Lung (tissue), 12 donors: ENCODE results near the gene PPP3R1. TPM values are rescaled to one million over a fixed set of nuclear protein-coding genes. Genes with fewer than 3 reads are reported as not detected.
A peak's percentile ranks its signal among the peaks of the same experiment; 100 is the strongest.

Experiments
- ATAC-seq: fragments of 200-7000 bp; cut with Tn5 transposase; one replicate; pipeline ENCODE4 v1.9.1; 2020; ENCODE audit warnings: moderate number of reproducible peaks; ENCODE audit not compliant: insufficient read depth, low FRiP score
- DNase-seq, 3 donors: peaks; one replicate each; pipeline ENCODE4 v3.0.0-alpha.2; 2013 to 2017
- H3K27ac ChIP-seq, 2 donors: one replicate each; pipeline ENCODE4 v1.5.1; 2013; ENCODE audit warnings: mild to moderate bottlenecking in 2 of 2, moderate library complexity in 2 of 2, control low read depth in 1 of 2, inconsistent platforms in 1 of 2, low read depth in 1 of 2, low read length in 1 of 2
- H3K27me3 ChIP-seq, 3 donors: one replicate each; pipeline ENCODE4 v1.5.1; 2013; ENCODE audit warnings: low read length in 2 of 3; ENCODE audit not compliant: control insufficient read depth in 3 of 3, insufficient read depth in 3 of 3
- H3K36me3 ChIP-seq, 4 donors: one replicate each; pipeline ENCODE4 v1.5.1; 2013; ENCODE audit warnings: low read length in 4 of 4, mild to moderate bottlenecking in 1 of 4, moderate library complexity in 1 of 4; ENCODE audit not compliant: control insufficient read depth in 4 of 4, insufficient read depth in 4 of 4
- H3K4me1 ChIP-seq, 5 donors: one replicate each; pipeline ENCODE4 v1.5.1; 2013; ENCODE audit warnings: low read length in 5 of 5, mild to moderate bottlenecking in 2 of 5, moderate library complexity in 1 of 5; ENCODE audit not compliant: control insufficient read depth in 5 of 5, insufficient read depth in 5 of 5
- H3K4me3 ChIP-seq: one replicate; pipeline ENCODE4 v1.5.1; 2013; ENCODE audit warnings: mild to moderate bottlenecking, control low read depth, moderate library complexity
- H3K9ac ChIP-seq, 2 donors: one replicate each; pipeline ENCODE4 v1.5.1; 2013; ENCODE audit warnings: low read length in 2 of 2, control low read depth in 1 of 2; ENCODE audit not compliant: insufficient read depth in 1 of 2
- H3K9me3 ChIP-seq, 4 donors: one replicate each; pipeline ENCODE4 v1.5.1; 2013; ENCODE audit warnings: low read length in 3 of 4, mild to moderate bottlenecking in 1 of 4, moderate library complexity in 1 of 4; ENCODE audit not compliant: control insufficient read depth in 4 of 4, insufficient read depth in 3 of 4
- CTCF ChIP-seq: IDR thresholded peaks from 2 replicates; pipeline ENCODE4 v1.5.1; 2012; ENCODE audit warnings: mild to moderate bottlenecking; ENCODE audit errors: control extremely low read depth, extremely low read depth
- WGBS, 2 donors: extraction: QIAGEN DNeasy Blood & Tissue Kit; methylation state at CpG; one replicate each; pipeline ENCODE4 v1.1.7; 2013; 5-methylcytosine and 5-hydroxymethylcytosine counted together
- polyA plus RNA-seq, 2 donors: library from polyadenylated mRNA; stranded (reverse); fragments of 200-250 nt; gene quantifications; one replicate each; pipeline ENCODE4 v1.2.1, GENCODE V29; 2013
- total RNA-seq, 2 donors: library from RNA; depleted of rRNA in 1 of 2; stranded (reverse); fragments of >200 nt in 1 of 2; gene quantifications; one replicate each; pipeline ENCODE4 v1.2.1, GENCODE V29; 2014 to 2021
- donor health status: control.
- donor health status: control.
- donor health status: Bipolar disorder and iron deficiency.
- donor health status: healthy.
- donor health status: DM: yes; HTN: yes; CAD: no.

PPP3R1 gene
- total and polyA plus RNA-seq, 4 donors: 20.8 to 69.7 (median 36.8) TPM

- no peak for TF ChIP-seq CTCF
- H3K4me1 ChIP-seq: peaks cover 0 to 7% (median 0%) of the 10 kb centered on the region in 5 donors
- DNase-seq (no peak), ATAC-seq (no peak)
- H3K9ac ChIP-seq: no peak overlapping the region
- no peak overlapping the region for H3K4me3 ChIP-seq
- H3K27me3 ChIP-seq: no peaks in the 10 kb centered on the region
- peaks cover 0 to 13% (median 3%) of the 10 kb centered on the region in 4 donors for H3K36me3 ChIP-seq
- WGBS, 2 donors: 71 to 72% methylated on average over 5 of the region's 5 CpGs
- no peak overlapping the region for H3K27ac ChIP-seq
- no peaks in the 10 kb centered on the region for H3K9me3 ChIP-seq
Observed at GRCh38 chr2:68188831-68189230, 63.5 kb downstream of the PPP3R1 start.

GRCh38 chr2:68187329-68187728 lies 65.0 kb downstream of the PPP3R1 start:
- H3K36me3 ChIP-seq: peaks cover 2 to 16% (median 3%) of the 10 kb centered on the region in 4 donors
- peaks cover 0 to 4% (median 0%) of the 10 kb centered on the region in 5 donors for H3K4me1 ChIP-seq
- DNase-seq (no peak), ATAC-seq (no peak)
- WGBS, 2 donors: 16 to 33% methylated on average over 1 of the region's 1 CpG
- no peak overlapping the region for H3K4me3 ChIP-seq
- TF ChIP-seq CTCF: no peak
- H3K9me3 ChIP-seq: no peaks in the 10 kb centered on the region
- H3K9ac ChIP-seq: no peak overlapping the region
- H3K27me3 ChIP-seq: no peaks in the 10 kb centered on the region
- no peak overlapping the region for H3K27ac ChIP-seq

- no peak overlapping the region for H3K27ac ChIP-seq
- peak in 2 of 3 donors; percentile 27 to 39 for DNase-seq
- no peak for ATAC-seq
- H3K9ac ChIP-seq: no peak overlapping the region
- no peak for TF ChIP-seq CTCF
- no peak overlapping the region for H3K4me3 ChIP-seq
- H3K27me3 ChIP-seq: no peaks in the 10 kb centered on the region
- peaks cover 2 to 16% (median 3%) of the 10 kb centered on the region in 4 donors for H3K36me3 ChIP-seq
- H3K9me3 ChIP-seq: no peaks in the 10 kb centered on the region
- WGBS, 2 donors: 45 to 56% methylated on average over 5 of the region's 5 CpGs
- H3K4me1 ChIP-seq: no peaks in the 10 kb centered on the region
Observed at GRCh38 chr2:68185541-68186164, 66.7 kb downstream of the PPP3R1 start.

- WGBS, 2 donors: 96% methylated on average over 1 of the region's 1 CpG
- no peak overlapping the region for H3K9ac ChIP-seq
- no peak for TF ChIP-seq CTCF
Observed at GRCh38 chr2:68182902-68183301, 69.4 kb downstream of the PPP3R1 start.

More at GRCh38 chr2:68182902-68183301, 69.4 kb downstream of the PPP3R1 start:
- Histone ChIP-seq H3K4me1 (peaks cover 0 to 10% (median 2%) of the 10 kb centered on the region in 5 donors), H3K27ac (no peak overlapping the region), H3K36me3 (peaks cover 3 to 16% (median 5%) of the 10 kb centered on the region in 4 donors), H3K27me3 (no peaks in the 10 kb centered on the region), H3K4me3 (no peak overlapping the region), H3K9me3 (no peaks in the 10 kb centered on the region)
- no peak for DNase-seq
- no peak for ATAC-seq
